HCT116 (cell line): ENCODE measurements around the gene PCDHA7. TPM values are rescaled to one million over a fixed set of nuclear protein-coding genes. Genes with fewer than 3 reads are reported as not detected.

Source experiments
- ATAC-seq: fragments of 200-7000 bp; cut with Tn5 transposase; 2 replicates; pipeline ENCODE4 v1.9.1; 2020; ENCODE audit warnings: mild to moderate bottlenecking, moderate library complexity
- BruUV-seq: library from RNA; stranded (reverse); fragments of 400-500 nt; replicated peaks from 2 replicates; lab custom pipeline; 2021; lab: Mats Ljungman, UMichigan
- CTCF ChIA-PET: fragments of 300-600 bp; sonication (Branson Sonifier 250); formaldehyde crosslinking; loops from one replicate; lab custom pipeline; 2021; ENCODE audit warnings: antibody characterized with exemption; lab: Charles Lee
- POLR2A ChIA-PET: fragments of 300-600, 350-600 bp; sonication (Branson Sonifier 250); formaldehyde crosslinking; loops from one replicate; lab custom pipeline; 2021; ENCODE audit warnings: antibody characterized with exemption; lab: Charles Lee
- RAD21 ChIA-PET, 2 experiments: fragments of 300-600 bp; sonication (Branson Sonifier 250); formaldehyde crosslinking; loops; one replicate each; lab custom pipeline; 2023; ENCODE audit warnings: low total read pairs in 2 of 2; ENCODE audit not compliant: uncharacterized antibody in 2 of 2, unreplicated experiment in 2 of 2, low non-redundant PET in 1 of 2; lab: Charles Lee
- DNase-seq: peaks from one replicate; pipeline ENCODE4 v3.0.0-alpha.2; 2010; ENCODE audit warnings: low read depth, low spot score
- H2AFZ ChIP-seq: fragments of 200-600 bp; shearing (Covaris generic), sonication (generic); 2 replicates; pipeline ENCODE4 v1.6.1; 2017; ENCODE audit warnings: low read depth, mixed run types, mixed read lengths, antibody characterized with exemption, low read length; ENCODE audit not compliant: poor library complexity, severe bottlenecking
- H3K27ac ChIP-seq: 2 replicates; pipeline ENCODE4 v1.5.1; 2012; ENCODE audit warnings: low read depth, low read length
- H3K27me3 ChIP-seq: fragments of 200-600 bp; sonication (generic); 2 replicates; pipeline ENCODE4 v1.6.1; 2016; ENCODE audit warnings: mixed run types, low read length, mixed read lengths; ENCODE audit not compliant: insufficient read depth
- H3K36me3 ChIP-seq, 2 experiments: fragments of 200-500 bp in 1 of 2; fragments of 200-600 bp in 1 of 2; sonication (Bioruptor generic) in 1 of 2; sonication (generic) in 1 of 2; 2 replicates each; pipeline versions ENCODE4 v1.5.1 to v1.6.1; 2014 to 2016; ENCODE audit warnings: low read length in 2 of 2, inconsistent platforms in 1 of 2, mixed read lengths in 1 of 2, mixed run types in 1 of 2; ENCODE audit not compliant: insufficient read depth in 2 of 2, control insufficient read depth in 1 of 2
- H3K4me1 ChIP-seq, 2 experiments: fragments of 200-600 bp in 1 of 2; sonication (generic) in 1 of 2; 2 replicates each; pipeline versions ENCODE4 v1.5.1 to v1.6.1; 2012 to 2017; ENCODE audit warnings: low read length in 2 of 2, inconsistent platforms in 1 of 2, mild to moderate bottlenecking in 1 of 2, mixed read lengths in 1 of 2, mixed run types in 1 of 2, moderate library complexity in 1 of 2; ENCODE audit not compliant: insufficient read depth in 2 of 2, control insufficient read depth in 1 of 2
- H3K4me2 ChIP-seq: fragments of 200-600 bp; sonication (generic); 2 replicates; pipeline ENCODE4 v1.6.1; 2017; ENCODE audit warnings: mixed run types, low read length, mixed read lengths
- H3K4me3 ChIP-seq, 2 experiments: fragments of 200-600 bp in 1 of 2; sonication (generic) in 1 of 2; replicated peaks in 1 of 2; 2 replicates each; pipeline ENCODE4 v1.5.1; 2011 to 2016; ENCODE audit warnings: low read length in 2 of 2, control low read depth in 1 of 2, low read depth in 1 of 2, mild to moderate bottlenecking in 1 of 2, mixed read lengths in 1 of 2, mixed run types in 1 of 2
- H3K79me2 ChIP-seq: fragments of 200-600 bp; sonication (generic); 2 replicates; pipeline ENCODE4 v1.6.1; 2017; ENCODE audit warnings: mild to moderate bottlenecking, mixed run types, low read length, moderate library complexity, mixed read lengths; ENCODE audit not compliant: insufficient read depth
- H3K9ac ChIP-seq: fragments of 200-600 bp; sonication (generic); 2 replicates; pipeline ENCODE4 v1.6.1; 2016; ENCODE audit warnings: low read length, mixed read lengths
- H3K9me2 ChIP-seq: fragments of 200-600 bp; sonication (generic), shearing (Covaris generic); 2 replicates; pipeline ENCODE4 v1.6.1; 2017; ENCODE audit warnings: mixed run types, mild to moderate bottlenecking, moderate library complexity; ENCODE audit not compliant: insufficient read depth
- H3K9me3 ChIP-seq, 2 experiments: fragments of 200-500 bp in 1 of 2; fragments of 200-600 bp in 1 of 2; sonication (Bioruptor generic) in 1 of 2; sonication (generic) in 1 of 2; 2 replicates each; pipeline ENCODE4 v1.6.1; 2014 to 2017; ENCODE audit warnings: low read length in 2 of 2, mixed read lengths in 2 of 2, inconsistent platforms in 1 of 2, low read depth in 1 of 2, mild to moderate bottlenecking in 1 of 2, mixed run types in 1 of 2, moderate library complexity in 1 of 2; ENCODE audit not compliant: control insufficient read depth in 1 of 2, insufficient read depth in 1 of 2
- H4K20me1 ChIP-seq: fragments of 200-600 bp; sonication (generic), shearing (Covaris generic); 2 replicates; pipeline ENCODE4 v1.6.1; 2017; ENCODE audit warnings: mixed run types, mild to moderate bottlenecking, moderate library complexity; ENCODE audit not compliant: insufficient read depth
- CTCF ChIP-seq, 3 experiments: fragments of 200-600 bp in 1 of 3; sonication (generic) in 1 of 3; IDR thresholded peaks in 2 of 3; conservative IDR thresholded peaks in 1 of 3; 2 replicates each; pipeline ENCODE4 v1.5.1; 2012 to 2017; ENCODE audit warnings: low read depth in 2 of 3, low read length in 2 of 3, antibody characterized with exemption in 1 of 3, borderline replicate concordance in 1 of 3, control low read depth in 1 of 3, mild to moderate bottlenecking in 1 of 3, mixed read lengths in 1 of 3, mixed run types in 1 of 3, moderate library complexity in 1 of 3; ENCODE audit not compliant: insufficient read depth in 1 of 3
- ELF1 ChIP-seq: IDR thresholded peaks from 2 replicates; pipeline ENCODE4 v1.6.1; 2012; ENCODE audit warnings: low read depth, borderline replicate concordance
- POLR2AphosphoS5 ChIP-seq: IDR thresholded peaks from 2 replicates; pipeline ENCODE4 v1.6.1; 2011; ENCODE audit warnings: mild to moderate bottlenecking, low read depth, low read length, moderate library complexity
- RAD21 ChIP-seq: IDR thresholded peaks from 2 replicates; pipeline ENCODE4 v1.6.1; 2012; ENCODE audit warnings: low read depth, mild to moderate bottlenecking
- SRF ChIP-seq: IDR thresholded peaks from 2 replicates; pipeline ENCODE4 v1.6.1; 2012; ENCODE audit warnings: low read depth
- intact Hi-C: fragments of 100-400 bp; cut with micrococcal nuclease; formaldehyde crosslinking; loops from 2 replicates; pipeline ENCODE4 v1.10.0; 2022
- total RNA-seq: library from RNA; stranded (reverse); gene quantifications from one replicate; pipeline ENCODE4 v1.2.1, GENCODE V29; 2021; ENCODE audit not compliant: unreplicated experiment
- TF ChIP-seq, protein P1 (sequence below): IDR thresholded peaks from 2 replicates; pipeline ENCODE4 v1.6.1; 2012; ENCODE audit warnings: low read depth

PCDHA7 gene
- total RNA-seq, 1 experiment from 2014 or later, result not detected

DNA sequence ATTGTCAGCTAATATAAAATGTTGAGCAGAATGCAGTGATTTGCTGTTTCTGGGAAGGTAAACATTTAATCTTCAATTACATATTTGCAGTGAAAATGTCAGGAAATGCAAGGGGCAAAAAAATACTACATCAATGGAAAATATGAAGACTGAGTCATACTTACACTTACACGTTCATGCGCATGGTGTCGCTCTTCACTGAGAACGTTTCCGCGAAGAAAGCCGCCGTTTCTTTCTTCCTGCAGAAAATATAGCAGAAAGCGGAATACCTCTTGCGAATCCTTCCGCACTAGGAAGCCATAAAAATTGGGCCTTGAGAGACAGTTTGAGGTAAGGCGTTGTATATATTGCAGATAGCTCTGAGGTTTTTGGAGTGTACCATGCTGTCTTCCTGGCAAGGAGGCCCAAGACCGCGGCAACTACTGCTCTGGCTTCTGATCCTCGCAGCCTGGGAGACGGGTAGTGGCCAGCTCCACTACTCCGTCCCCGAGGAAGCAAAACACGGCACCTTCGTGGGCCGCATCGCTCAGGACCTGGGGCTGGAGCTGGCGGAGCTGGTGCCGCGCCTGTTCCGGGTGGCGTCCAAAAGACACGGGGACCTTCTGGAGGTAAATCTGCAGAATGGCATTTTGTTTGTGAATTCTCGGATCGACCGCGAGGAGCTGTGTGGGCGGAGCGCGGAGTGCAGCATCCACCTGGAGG, 48.0 kb downstream of the PCDHA7 start, which contains the start of gene PCDHA13 (continued):
- TF ChIP-seq, protein P1, sequence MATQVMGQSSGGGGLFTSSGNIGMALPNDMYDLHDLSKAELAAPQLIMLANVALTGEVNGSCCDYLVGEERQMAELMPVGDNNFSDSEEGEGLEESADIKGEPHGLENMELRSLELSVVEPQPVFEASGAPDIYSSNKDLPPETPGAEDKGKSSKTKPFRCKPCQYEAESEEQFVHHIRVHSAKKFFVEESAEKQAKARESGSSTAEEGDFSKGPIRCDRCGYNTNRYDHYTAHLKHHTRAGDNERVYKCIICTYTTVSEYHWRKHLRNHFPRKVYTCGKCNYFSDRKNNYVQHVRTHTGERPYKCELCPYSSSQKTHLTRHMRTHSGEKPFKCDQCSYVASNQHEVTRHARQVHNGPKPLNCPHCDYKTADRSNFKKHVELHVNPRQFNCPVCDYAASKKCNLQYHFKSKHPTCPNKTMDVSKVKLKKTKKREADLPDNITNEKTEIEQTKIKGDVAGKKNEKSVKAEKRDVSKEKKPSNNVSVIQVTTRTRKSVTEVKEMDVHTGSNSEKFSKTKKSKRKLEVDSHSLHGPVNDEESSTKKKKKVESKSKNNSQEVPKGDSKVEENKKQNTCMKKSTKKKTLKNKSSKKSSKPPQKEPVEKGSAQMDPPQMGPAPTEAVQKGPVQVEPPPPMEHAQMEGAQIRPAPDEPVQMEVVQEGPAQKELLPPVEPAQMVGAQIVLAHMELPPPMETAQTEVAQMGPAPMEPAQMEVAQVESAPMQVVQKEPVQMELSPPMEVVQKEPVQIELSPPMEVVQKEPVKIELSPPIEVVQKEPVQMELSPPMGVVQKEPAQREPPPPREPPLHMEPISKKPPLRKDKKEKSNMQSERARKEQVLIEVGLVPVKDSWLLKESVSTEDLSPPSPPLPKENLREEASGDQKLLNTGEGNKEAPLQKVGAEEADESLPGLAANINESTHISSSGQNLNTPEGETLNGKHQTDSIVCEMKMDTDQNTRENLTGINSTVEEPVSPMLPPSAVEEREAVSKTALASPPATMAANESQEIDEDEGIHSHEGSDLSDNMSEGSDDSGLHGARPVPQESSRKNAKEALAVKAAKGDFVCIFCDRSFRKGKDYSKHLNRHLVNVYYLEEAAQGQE, result no peak
- TF ChIP-seq SRF (no peak), POLR2AphosphoS5 (no peak)

DNA sequence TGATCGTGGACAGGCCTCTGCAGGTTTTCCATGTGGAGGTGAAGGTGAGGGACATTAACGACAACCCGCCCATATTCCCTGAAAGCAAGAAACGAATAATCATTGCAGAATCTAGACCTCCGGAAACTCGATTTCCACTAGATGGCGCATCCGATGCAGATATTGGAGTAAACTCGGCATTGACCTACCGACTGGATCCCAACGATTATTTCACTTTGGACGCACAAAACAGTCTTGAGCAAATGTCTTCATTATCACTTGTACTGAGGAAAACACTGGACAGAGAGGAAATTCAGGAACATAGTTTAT, 48.5 kb downstream of the PCDHA7 start:
- no peak overlapping the region for H3K4me3 ChIP-seq
- no TSS peak for BruUV-seq

More for the DNA sequence above, 48.5 kb downstream of the PCDHA7 start:
- no peaks in the 10 kb centered on the region for H3K79me2 ChIP-seq
- H3K9me3 ChIP-seq, result no peaks in the 10 kb centered on the region
- ChIA-PET RAD21 (interaction anchor here (0.9 to 1.6 kb wide), 3 partner anchors 157 to 159 kb away, joined by 3 to 8 read pairs (median 3); no protein-coding TSS in a partner anchor), CTCF (interaction anchor here (1.4 kb wide), 1 partner anchor 157 kb away, joined by 3 read pairs; no protein-coding TSS in a partner anchor), POLR2A (interaction anchor here (2.1 kb wide), 1 partner anchor 158 kb away, joined by 4 read pairs; no protein-coding TSS in a partner anchor)
- intact Hi-C loops, result loop anchor here (1.0 kb wide), 1 partner anchor 159 kb away; no protein-coding TSS in a partner anchor
- peak; percentile 69 for ATAC-seq
- no peaks in the 10 kb centered on the region for H4K20me1 ChIP-seq
- H3K9me2 ChIP-seq, result no peaks in the 10 kb centered on the region; the same call in 1 of the 2 replicates
- no peaks in the 10 kb centered on the region for H3K27me3 ChIP-seq
- H3K27ac ChIP-seq, result no peak overlapping the region
- TF ChIP-seq RAD21, result peak; percentile 89
- TF ChIP-seq CTCF (IDR thresholded peaks at IDR 0.05 in 2 of 3, conservative IDR thresholded peaks at IDR 0.05 in 1 of 3; ENCODE audit: borderline replicate concordance in 1 of 3, insufficient read depth in 1 of 3, low read depth in 2 of 3, low read length in 2 of 3), result peak; percentile 59 to 75 (median 60)
- no peak for TF ChIP-seq ELF1
- no peak overlapping the region for H3K4me2 ChIP-seq
- peak; percentile 46 for DNase-seq
- H3K36me3 ChIP-seq, result no peaks in the 10 kb centered on the region
- H2AFZ ChIP-seq, result no peak overlapping the region
- H3K9ac ChIP-seq, result no peak overlapping the region
- no peaks in the 10 kb centered on the region for H3K4me1 ChIP-seq
